Kidney (tissue), 14 donors: ENCODE measurements around the gene MT3. TPM values are rescaled to one million over a fixed set of nuclear protein-coding genes. Genes with fewer than 3 reads are reported as not detected.

Experiments
- DNase-seq, 5 donors: peaks; one replicate each; pipeline ENCODE4 v3.0.0-alpha.2; 2013 to 2020
- FAIRE-seq: peaks from 2 replicates; lab custom pipeline; 2012; peaks lifted over from hg19 to GRCh38; lab: Jason Lieb, UNC
- H3K27ac ChIP-seq, 2 donors: one replicate each; pipeline ENCODE4 v1.7.0; 2013; ENCODE audit warnings: low read depth in 2 of 2, low read length in 2 of 2, inconsistent platforms in 1 of 2
- H3K27me3 ChIP-seq: one replicate; pipeline ENCODE4 v1.7.1; 2013; ENCODE audit warnings: low read length, inconsistent platforms; ENCODE audit not compliant: control insufficient read depth, insufficient read depth
- H3K36me3 ChIP-seq, 3 donors: one replicate each; pipeline versions ENCODE4 v1.7.0 to v1.7.1; 2013; ENCODE audit warnings: low read length in 3 of 3, control low read depth in 1 of 3, inconsistent platforms in 1 of 3; ENCODE audit not compliant: insufficient read depth in 3 of 3, control insufficient read depth in 2 of 3
- H3K4me1 ChIP-seq, 3 donors: one replicate each; pipeline versions ENCODE4 v1.7.0 to v1.7.1; 2013; ENCODE audit warnings: low read length in 3 of 3, inconsistent platforms in 1 of 3, low read depth in 1 of 3; ENCODE audit not compliant: control insufficient read depth in 2 of 3, insufficient read depth in 2 of 3
- H3K4me3 ChIP-seq, 3 donors: one replicate each; pipeline versions ENCODE4 v1.7.0 to v1.8.1; 2013; ENCODE audit warnings: low read length in 3 of 3, control low read depth in 1 of 3, inconsistent platforms in 1 of 3
- H3K9ac ChIP-seq, 3 donors: one replicate each; pipeline versions ENCODE4 v1.7.0 to v1.7.1; 2013; ENCODE audit warnings: low read length in 3 of 3, control low read depth in 1 of 3, inconsistent platforms in 1 of 3
- H3K9me3 ChIP-seq, 3 donors: one replicate each; pipeline versions ENCODE4 v1.7.0 to v1.7.1; 2013; ENCODE audit warnings: low read length in 3 of 3, control low read depth in 1 of 3, inconsistent platforms in 1 of 3; ENCODE audit not compliant: control insufficient read depth in 2 of 3, insufficient read depth in 1 of 3
- intact Hi-C: fragments of 100-400 bp; cut with DNase I; formaldehyde crosslinking; loops from one replicate; pipeline ENCODE4 v1.11.1; 2022
- polyA plus RNA-seq: library from polyadenylated mRNA; stranded (reverse); fragments of 350-450 nt; fragmentation: Illumina TruSeq; extraction: RNeasy Lipid Tissue Mini Kit (QIAGEN cat#74804); gene quantifications from one replicate; pipeline ENCODE4 v1.2.3, GENCODE V29; 2014; ENCODE audit warnings: low read depth, low replicate concordance; ENCODE audit not compliant: insufficient read depth
- total RNA-seq: library from RNA; stranded (reverse); fragmentation: NEBNext Ultra II Directional; extraction: Animal tissue kit (Norgen Biotek cat#: 25700); gene quantifications from one replicate; pipeline ENCODE4 v1.2.1, GENCODE V29; 2021
- TF ChIP-seq, protein P1 (sequence below): IDR thresholded peaks from 3 replicates; pipeline ENCODE4 v1.5.1; 2012; ENCODE audit warnings: mild to moderate bottlenecking, moderate library complexity, borderline replicate concordance; ENCODE audit not compliant: insufficient read depth; ENCODE audit errors: extremely low read depth
- donor health status: control.
- donor health status: control.
- donor health status: control.
- donor health status: control.
- donor health status: control.
- donor health status: DM: yes; HTN: yes; CAD: no.
- donor health status: Normal renal cell carcinoma (clear cell type).

MT3 gene
- total and polyA plus RNA-seq, 2 donors from 2014 or later = 25.5 TPM; not detected in 1

DNA sequence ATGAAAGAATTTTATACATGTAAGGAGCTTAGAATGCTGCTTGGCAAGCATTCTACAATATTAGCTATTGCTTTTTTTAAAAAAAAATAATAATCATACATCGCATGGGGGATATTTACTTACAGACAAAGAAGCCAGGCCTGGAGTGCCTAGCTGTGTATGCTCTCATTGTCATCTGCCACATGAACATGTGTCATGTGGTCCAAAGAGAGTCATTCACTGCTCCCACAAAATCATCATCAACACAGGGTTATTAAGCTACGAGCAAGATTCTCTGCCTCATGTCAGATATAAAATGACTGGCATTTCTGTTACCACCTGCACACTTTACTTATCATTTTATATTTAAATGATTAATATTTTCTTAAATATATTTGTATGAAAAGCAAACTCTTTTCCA is 34.3 kb downstream of the MT3 start:
- intact Hi-C loops = no loop called here
- DNase-seq (no peak), FAIRE-seq (no peak)
- no peak overlapping the region for H3K9ac ChIP-seq
- no peak overlapping the region for H3K27ac ChIP-seq
- TF ChIP-seq, protein P1, sequence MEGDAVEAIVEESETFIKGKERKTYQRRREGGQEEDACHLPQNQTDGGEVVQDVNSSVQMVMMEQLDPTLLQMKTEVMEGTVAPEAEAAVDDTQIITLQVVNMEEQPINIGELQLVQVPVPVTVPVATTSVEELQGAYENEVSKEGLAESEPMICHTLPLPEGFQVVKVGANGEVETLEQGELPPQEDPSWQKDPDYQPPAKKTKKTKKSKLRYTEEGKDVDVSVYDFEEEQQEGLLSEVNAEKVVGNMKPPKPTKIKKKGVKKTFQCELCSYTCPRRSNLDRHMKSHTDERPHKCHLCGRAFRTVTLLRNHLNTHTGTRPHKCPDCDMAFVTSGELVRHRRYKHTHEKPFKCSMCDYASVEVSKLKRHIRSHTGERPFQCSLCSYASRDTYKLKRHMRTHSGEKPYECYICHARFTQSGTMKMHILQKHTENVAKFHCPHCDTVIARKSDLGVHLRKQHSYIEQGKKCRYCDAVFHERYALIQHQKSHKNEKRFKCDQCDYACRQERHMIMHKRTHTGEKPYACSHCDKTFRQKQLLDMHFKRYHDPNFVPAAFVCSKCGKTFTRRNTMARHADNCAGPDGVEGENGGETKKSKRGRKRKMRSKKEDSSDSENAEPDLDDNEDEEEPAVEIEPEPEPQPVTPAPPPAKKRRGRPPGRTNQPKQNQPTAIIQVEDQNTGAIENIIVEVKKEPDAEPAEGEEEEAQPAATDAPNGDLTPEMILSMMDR = no peak
- no peak overlapping the region for H3K4me3 ChIP-seq
- H3K27me3 ChIP-seq = peaks cover 3% of the 10 kb centered on the region
- H3K36me3 ChIP-seq = no peaks in the 10 kb centered on the region
- H3K4me1 ChIP-seq = peaks cover 0 to 3% (median 0%) of the 10 kb centered on the region in 3 donors
- H3K9me3 ChIP-seq = no peaks in the 10 kb centered on the region

DNA sequence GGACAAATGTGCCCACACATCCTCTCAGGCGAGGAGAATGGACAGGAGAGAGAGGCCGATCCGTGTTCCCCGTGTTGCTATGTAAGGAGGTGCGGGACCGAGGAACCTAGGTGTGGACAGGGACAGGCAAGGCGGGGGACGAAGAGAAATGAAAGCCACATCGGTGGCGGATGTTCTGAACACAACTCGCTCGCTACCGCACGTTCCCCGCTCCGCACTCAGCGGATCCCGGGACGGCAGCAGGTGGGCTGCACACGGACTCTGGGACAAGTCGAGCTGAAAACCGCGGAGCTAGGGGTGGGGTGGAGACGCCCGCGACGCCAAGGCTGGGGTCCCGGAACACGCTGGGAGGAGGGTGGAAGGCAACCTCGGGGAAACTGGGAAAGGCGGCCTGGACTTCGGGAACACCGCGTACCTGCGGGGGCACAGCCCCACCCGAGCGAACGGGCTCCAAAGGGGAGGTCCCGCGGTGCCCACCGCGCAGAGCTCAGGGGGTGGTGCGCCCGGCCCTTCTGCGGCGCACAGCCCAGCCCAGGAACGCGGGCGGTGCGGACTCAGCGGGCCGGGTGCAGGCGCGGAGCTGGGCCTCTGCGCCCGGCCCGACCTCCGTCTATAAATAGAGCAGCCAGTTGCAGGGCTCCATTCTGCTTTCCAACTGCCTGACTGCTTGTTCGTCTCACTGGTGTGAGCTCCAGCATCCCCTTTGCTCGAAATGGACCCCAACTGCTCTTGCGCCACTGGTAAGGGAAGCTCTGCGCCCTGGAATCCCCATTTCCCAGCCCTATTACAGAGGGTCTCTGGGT is 36.0 kb downstream of the MT3 start, which contains the start of gene MT1E:
MT1E (plus strand) TSS at position 642 of the 803 bp plus-strand sequence; CDS start at position 713, 71 bp downstream.
- Histone ChIP-seq H3K4me1 (peaks cover 0 to 3% (median 0%) of the 10 kb centered on the region in 3 donors), H3K9ac (peak within 1 kb of the TSS; percentile 19 to 87 (median 35))
- intact Hi-C loops = no loop called here

DNA sequence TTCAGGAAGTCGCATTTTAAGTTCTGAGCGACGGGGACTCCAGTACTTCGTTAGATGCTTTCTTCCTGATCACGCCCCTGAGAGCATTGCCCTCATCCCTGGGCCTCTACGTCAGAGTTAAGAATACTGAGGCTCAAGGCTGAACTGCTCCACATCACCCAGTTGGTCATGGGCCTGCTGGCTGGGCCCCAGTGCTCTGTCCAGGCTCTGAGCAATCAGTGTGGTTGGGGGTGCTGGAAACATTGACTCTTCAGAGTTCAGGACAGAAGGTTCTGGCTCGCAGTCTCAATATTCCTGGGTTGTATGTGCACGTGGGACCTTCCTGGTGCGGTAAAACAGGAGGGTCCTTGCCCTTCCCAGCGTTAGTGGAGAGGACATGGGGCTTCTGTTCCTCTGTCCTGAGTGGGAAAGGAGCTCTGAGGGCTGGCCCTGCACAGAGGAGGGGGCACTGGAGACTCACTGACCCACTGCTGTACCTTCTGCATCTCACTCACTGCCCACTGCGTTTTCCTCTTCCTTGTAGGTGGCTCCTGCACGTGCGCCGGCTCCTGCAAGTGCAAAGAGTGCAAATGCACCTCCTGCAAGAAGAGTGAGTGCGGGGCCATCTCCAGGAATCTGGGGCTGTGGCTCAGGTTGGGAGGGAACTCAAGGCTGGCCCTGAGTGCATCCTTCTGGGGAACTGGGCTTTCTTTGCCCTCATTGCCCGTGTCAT is 36.8 kb downstream of the MT3 start:
- DNase-seq (peak in 1 of 5 donors; percentile 76), FAIRE-seq (no peak)
- peak overlapping the region; percentile 12 to 85 (median 72) for H3K4me3 ChIP-seq
- no peaks in the 10 kb centered on the region for H3K27me3 ChIP-seq
- TF ChIP-seq, protein P1 = no peak
- peak overlapping the region; percentile 63 to 88 for H3K27ac ChIP-seq
- no peaks in the 10 kb centered on the region for H3K9me3 ChIP-seq
- H3K36me3 ChIP-seq = no peaks in the 10 kb centered on the region
- intact Hi-C loops = no loop called here
- H3K9ac ChIP-seq = peak overlapping the region; percentile 1 to 87 (median 35)
- peaks cover 0 to 3% (median 0%) of the 10 kb centered on the region in 3 donors for H3K4me1 ChIP-seq

More for the DNA sequence above, 36.0 kb downstream of the MT3 start, which contains the start of gene MT1E:
- Histone ChIP-seq H3K27me3 (no peaks in the 10 kb centered on the region), H3K9me3 (no peaks in the 10 kb centered on the region), H3K36me3 (no peaks in the 10 kb centered on the region), H3K4me3 (peak within 1 kb of the TSS; percentile 45 to 85 (median 72)), H3K27ac (peak within 1 kb of the TSS; percentile 88 to 93)
- TF ChIP-seq, protein P1 = no peak
- peak in 4 of 5 donors; percentile 53 to 92 (median 71) for DNase-seq
- no peak for FAIRE-seq
